B cell (primary cell): ENCODE results near the gene PACRGL. TPM values are rescaled to one million over a fixed set of nuclear protein-coding genes. Genes with fewer than 3 reads are reported as not detected.

ENCODE experiments used
- ATAC-seq: fragments of 200-7000 bp; cut with Tn5 transposase; one replicate; pipeline ENCODE4 v1.10.0; 2021; ENCODE audit warnings: low read depth, mild to moderate bottlenecking, moderate number of reproducible peaks, moderate library complexity
- CTCF ChIA-PET: fragments of 350-600 bp; sonication (Branson Sonifier 250); formaldehyde crosslinking; loops from one replicate; lab custom pipeline; 2021; ENCODE audit warnings: antibody characterized with exemption, inconsistent platforms; lab: Charles Lee
- POLR2A ChIA-PET: fragments of 350-600 bp; sonication (Branson Sonifier 250); formaldehyde crosslinking; loops from one replicate; lab custom pipeline; 2021; ENCODE audit warnings: antibody characterized with exemption; lab: Charles Lee
- DNase-seq: peaks from one replicate; pipeline ENCODE4 v3.0.0; 2013
- H2AFZ ChIP-seq: 2 replicates; pipeline ENCODE4 v1.6.1; 2012; ENCODE audit warnings: mild to moderate bottlenecking, low read depth, low read length; ENCODE audit not compliant: insufficient read depth, poor library complexity, severe bottlenecking
- H3K27ac ChIP-seq, 2 donors: 1 replicate in 1 of 2; 2 replicates in 1 of 2; pipeline ENCODE4 v1.5.1; 2012 to 2013; ENCODE audit warnings: low read length in 2 of 2, mild to moderate bottlenecking in 2 of 2, moderate library complexity in 1 of 2
- H3K27me3 ChIP-seq, 4 experiments: fragments of 200-600 bp in 1 of 4; sonication (generic) in 1 of 4; replicated peaks in 1 of 4; 1 replicate in 2 of 4; 2 replicates in 2 of 4; pipeline versions ENCODE4 v1.6.1 to v1.7.0; 2013 to 2016; ENCODE audit warnings: low read length in 3 of 4, mild to moderate bottlenecking in 2 of 4, mixed read lengths in 1 of 4, moderate library complexity in 1 of 4; ENCODE audit not compliant: insufficient read depth in 4 of 4, control insufficient read depth in 3 of 4; ENCODE audit errors: control extremely low read depth in 1 of 4
- H3K36me3 ChIP-seq, 2 experiments: replicated peaks in 1 of 2; 1 replicate in 1 of 2; 2 replicates in 1 of 2; pipeline versions ENCODE4 v1.6.1 to v1.7.1; 2013; ENCODE audit warnings: low read length in 1 of 2; ENCODE audit not compliant: insufficient read depth in 2 of 2, control insufficient read depth in 1 of 2; ENCODE audit errors: control extremely low read depth in 1 of 2, extremely low read depth in 1 of 2
- H3K4me1 ChIP-seq, 2 donors: fragments of 200-600 bp in 1 of 2; sonication (generic) in 1 of 2; 1 replicate in 1 of 2; 2 replicates in 1 of 2; pipeline versions ENCODE4 v1.5.1 to v1.6.1; 2013 to 2017; ENCODE audit warnings: low read length in 2 of 2; ENCODE audit not compliant: control insufficient read depth in 2 of 2, insufficient read depth in 2 of 2
- H3K4me2 ChIP-seq: replicated peaks from 2 replicates; pipeline ENCODE3; 2012; ENCODE audit warnings: mild to moderate bottlenecking, low read depth, low read length; ENCODE audit not compliant: poor library complexity, severe bottlenecking
- H3K4me3 ChIP-seq, 5 experiments: fragments of 200-600 bp in 1 of 5; sonication (generic) in 1 of 5; 1 replicate in 3 of 5; 2 replicates in 2 of 5; pipeline versions ENCODE4 v1.5.1 to v1.7.0; 2011 to 2016; ENCODE audit warnings: low read length in 4 of 5, mild to moderate bottlenecking in 4 of 5, low read depth in 2 of 5, control low read depth in 1 of 5, moderate library complexity in 1 of 5; ENCODE audit not compliant: insufficient read depth in 1 of 5; ENCODE audit errors: control extremely low read depth in 1 of 5, extremely low read depth in 1 of 5
- H3K79me2 ChIP-seq: fragments of 200-600 bp; sonication (generic); one replicate; pipeline ENCODE4 v1.6.0; 2016; ENCODE audit warnings: low read length; ENCODE audit not compliant: control insufficient read depth, insufficient read depth
- H3K9ac ChIP-seq: fragments of 200-600 bp; sonication (generic); 2 replicates; pipeline ENCODE4 v1.6.1; 2017; ENCODE audit warnings: mild to moderate bottlenecking, low read length, moderate library complexity
- H3K9me3 ChIP-seq, 3 donors: one replicate each; pipeline versions ENCODE4 v1.6.1 to v1.7.1; 2013; ENCODE audit warnings: low read length in 2 of 3; ENCODE audit not compliant: control insufficient read depth in 2 of 3, insufficient read depth in 1 of 3; ENCODE audit errors: control extremely low read depth in 1 of 3
- H4K20me1 ChIP-seq: 2 replicates; pipeline ENCODE4 v1.6.0; 2012; ENCODE audit warnings: mild to moderate bottlenecking, low read length; ENCODE audit not compliant: insufficient read depth, control insufficient read depth, poor library complexity, severe bottlenecking
- H3K27ac Mint-ChIP-seq: one replicate; pipeline ENCODE4 v1.8.0; 2021; ENCODE audit warnings: mixed read lengths
- H3K27me3 Mint-ChIP-seq: one replicate; pipeline ENCODE4 v1.8.0; 2021; ENCODE audit warnings: mixed read lengths
- H3K4me1 Mint-ChIP-seq: one replicate; pipeline ENCODE4 v1.8.0; 2021; ENCODE audit warnings: mixed read lengths
- H3K4me3 Mint-ChIP-seq: one replicate; pipeline ENCODE4 v1.8.0; 2021; ENCODE audit warnings: mixed read lengths
- H3K9me3 Mint-ChIP-seq: one replicate; pipeline ENCODE4 v1.8.0; 2022; ENCODE audit warnings: mixed read lengths; ENCODE audit not compliant: insufficient read depth
- EZH2 ChIP-seq: IDR thresholded peaks from 2 replicates; pipeline ENCODE4 v1.6.1; 2012; ENCODE audit warnings: borderline replicate concordance, low read depth, mild to moderate bottlenecking, moderate library complexity, low read length; ENCODE audit not compliant: insufficient read depth, poor library complexity, severe bottlenecking
- WGBS: methylation state at CpG from one replicate; pipeline ENCODE4 v1.1.5; 2013; ENCODE audit warnings: missing lambda C conversion rate; ENCODE audit not compliant: insufficient coverage; 5-methylcytosine and 5-hydroxymethylcytosine counted together
- intact Hi-C: fragments of 100-400 bp; cut with micrococcal nuclease; formaldehyde crosslinking; loops from one replicate; pipeline ENCODE4 v1.10.0; 2022
- polyA plus RNA-seq: library from polyadenylated mRNA; depleted of rRNA; stranded (reverse); fragments of >200 nt; gene quantifications from 2 replicates; pipeline ENCODE4 v1.2.3, GENCODE V29; 2012
- total RNA-seq, 2 donors: library from RNA; stranded (reverse); fragments of 120-200 nt in 1 of 2; gene quantifications; 1 replicate in 1 of 2; 2 replicates in 1 of 2; pipeline versions ENCODE4 v1.2.3 to v1.2.4, GENCODE V29; 2013 to 2022
- TF ChIP-seq, protein P1 (sequence below): fragments of 200-600 bp; IDR thresholded peaks from one replicate; pipeline ENCODE4 v1.8.0; 2022; ENCODE audit warnings: antibody characterized with exemption, mild to moderate bottlenecking

Gene PACRGL
- total and polyA plus RNA-seq, 2 donors (not counting 1 experiment from before 2014, with no cell fraction given) = 5.3 to 18.7 TPM

DNA sequence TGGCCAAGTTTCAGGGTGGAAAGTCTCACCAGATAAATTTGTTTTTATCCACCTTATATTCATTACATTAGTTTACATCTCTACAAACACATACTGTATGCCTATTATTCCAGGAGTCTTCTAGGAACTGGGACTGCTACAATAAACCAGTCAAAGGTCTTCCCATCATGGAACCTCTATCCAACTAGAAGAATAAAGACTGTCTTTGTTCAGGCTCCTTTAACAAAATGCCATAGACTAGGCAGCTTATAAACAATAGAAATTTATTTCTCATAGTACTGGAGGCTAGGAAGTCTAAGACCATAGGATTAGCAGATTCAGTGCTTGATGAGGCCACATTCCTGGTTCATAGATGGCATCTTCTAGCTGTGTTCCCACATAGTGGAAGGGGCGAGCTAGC, 61.6 kb downstream of the PACRGL start:
- TF ChIP-seq, protein P1, sequence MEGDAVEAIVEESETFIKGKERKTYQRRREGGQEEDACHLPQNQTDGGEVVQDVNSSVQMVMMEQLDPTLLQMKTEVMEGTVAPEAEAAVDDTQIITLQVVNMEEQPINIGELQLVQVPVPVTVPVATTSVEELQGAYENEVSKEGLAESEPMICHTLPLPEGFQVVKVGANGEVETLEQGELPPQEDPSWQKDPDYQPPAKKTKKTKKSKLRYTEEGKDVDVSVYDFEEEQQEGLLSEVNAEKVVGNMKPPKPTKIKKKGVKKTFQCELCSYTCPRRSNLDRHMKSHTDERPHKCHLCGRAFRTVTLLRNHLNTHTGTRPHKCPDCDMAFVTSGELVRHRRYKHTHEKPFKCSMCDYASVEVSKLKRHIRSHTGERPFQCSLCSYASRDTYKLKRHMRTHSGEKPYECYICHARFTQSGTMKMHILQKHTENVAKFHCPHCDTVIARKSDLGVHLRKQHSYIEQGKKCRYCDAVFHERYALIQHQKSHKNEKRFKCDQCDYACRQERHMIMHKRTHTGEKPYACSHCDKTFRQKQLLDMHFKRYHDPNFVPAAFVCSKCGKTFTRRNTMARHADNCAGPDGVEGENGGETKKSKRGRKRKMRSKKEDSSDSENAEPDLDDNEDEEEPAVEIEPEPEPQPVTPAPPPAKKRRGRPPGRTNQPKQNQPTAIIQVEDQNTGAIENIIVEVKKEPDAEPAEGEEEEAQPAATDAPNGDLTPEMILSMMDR = no peak
- no peak for TF ChIP-seq EZH2
- H3K4me1 ChIP-seq = no peaks in the 10 kb centered on the region
- no peak overlapping the region for H3K4me3 ChIP-seq
- WGBS = no CpG with 5 or more reads among the region's 1 CpG
- H3K27me3 Mint-ChIP-seq = no peaks in the 10 kb centered on the region
- H3K4me1 Mint-ChIP-seq = no peaks in the 10 kb centered on the region
- DNase-seq = no peak
- no peaks in the 10 kb centered on the region for H3K9me3 ChIP-seq
- H3K27me3 ChIP-seq = no peaks in the 10 kb centered on the region
- H3K9me3 Mint-ChIP-seq = no peaks in the 10 kb centered on the region
- H3K36me3 ChIP-seq = no peaks in the 10 kb centered on the region
- no peaks in the 10 kb centered on the region for H3K79me2 ChIP-seq
- intact Hi-C loops = no loop called here
- H3K27ac ChIP-seq = no peak overlapping the region
- H4K20me1 ChIP-seq = no peaks in the 10 kb centered on the region
- no peak overlapping the region for H3K27ac Mint-ChIP-seq
- H2AFZ ChIP-seq = no peak overlapping the region
- no peak overlapping the region for H3K4me3 Mint-ChIP-seq
- H3K9ac ChIP-seq = no peak overlapping the region
- POLR2A ChIA-PET = no interaction called here
- CTCF ChIA-PET = interaction anchor here (1.7 kb wide), 1 partner anchor 10 kb away, joined by 6 read pairs; no protein-coding TSS in a partner anchor
- no peak overlapping the region for H3K4me2 ChIP-seq
- ATAC-seq = no peak

DNA sequence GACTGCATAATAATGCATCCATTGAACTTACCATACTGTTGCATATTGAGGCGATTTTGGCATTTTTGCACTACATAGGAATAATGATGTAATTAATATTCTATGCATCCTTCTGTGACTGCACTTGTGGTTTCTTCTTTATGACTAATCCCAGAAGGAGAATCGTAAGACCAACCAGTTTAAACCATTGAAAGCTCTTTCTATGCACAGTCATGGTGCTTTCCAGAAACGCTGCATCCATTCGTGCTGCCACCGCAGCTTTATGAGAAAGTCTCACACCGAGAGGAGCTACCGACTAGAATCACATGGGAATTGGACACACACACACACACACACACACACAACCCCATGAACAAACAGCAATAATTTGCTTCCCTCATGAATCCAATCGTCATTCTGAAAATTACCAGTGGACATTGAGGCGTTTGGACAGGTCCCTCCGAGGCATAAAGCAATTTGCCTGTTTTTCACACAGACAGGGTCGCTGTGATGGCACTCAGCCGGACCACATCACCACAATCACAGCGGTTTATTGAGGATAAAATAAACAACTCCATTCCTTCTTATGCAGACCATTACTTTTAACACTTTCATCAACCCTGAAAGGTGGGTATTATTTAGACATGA, 64.2 kb downstream of the PACRGL start:
- Histone ChIP-seq H3K27ac (no peak overlapping the region), H3K9ac (no peak overlapping the region), H3K9me3 (no peaks in the 10 kb centered on the region), H3K4me3 (no peak overlapping the region), H2AFZ (no peak overlapping the region), H3K4me1 (no peaks in the 10 kb centered on the region), H4K20me1 (no peaks in the 10 kb centered on the region), H3K4me2 (no peak overlapping the region), H3K36me3 (no peaks in the 10 kb centered on the region), H3K27me3 (no peaks in the 10 kb centered on the region), H3K79me2 (no peaks in the 10 kb centered on the region)
- CTCF ChIA-PET = no interaction called here
- no peak for TF ChIP-seq EZH2
- TF ChIP-seq, protein P1 = no peak
- Mint-ChIP-seq H3K27me3 (no peaks in the 10 kb centered on the region), H3K4me1 (no peaks in the 10 kb centered on the region), H3K9me3 (no peaks in the 10 kb centered on the region), H3K27ac (no peak overlapping the region), H3K4me3 (no peak overlapping the region)
- no peak for ATAC-seq
- POLR2A ChIA-PET = no interaction called here
- WGBS = 88% methylated on average over 9 of the region's 13 CpGs
- intact Hi-C loops = no loop called here
- no peak for DNase-seq
